BJ (cell line): ENCODE results near the gene ZER1. TPM values are rescaled to one million over a fixed set of nuclear protein-coding genes. Genes with fewer than 3 reads are reported as not detected.

Experiments used
- CTCF ChIA-PET: fragments of 350-600 bp; formaldehyde crosslinking; extraction: SDS; loops from one replicate; lab custom pipeline; 2021; ENCODE audit warnings: antibody characterized with exemption, inconsistent platforms; lab: Yijun Ruan, JAX
- POLR2A ChIA-PET: fragments of 300-600 bp; sonication (Branson Sonifier 250); formaldehyde crosslinking; extraction: SDS; loops from one replicate; lab custom pipeline; 2021; ENCODE audit warnings: antibody characterized with exemption; lab: Charles Lee
- DNase-seq: peaks from one replicate; pipeline ENCODE4 v3.0.0-alpha.2; 2011; ENCODE audit warnings: low read depth
- H3K27me3 ChIP-seq: 2 replicates; pipeline ENCODE4 v1.6.0; 2011; ENCODE audit warnings: low read length; ENCODE audit not compliant: control insufficient read depth, insufficient read depth
- H3K36me3 ChIP-seq: 2 replicates; pipeline ENCODE4 v1.5.1; 2011; ENCODE audit warnings: low read length; ENCODE audit not compliant: control insufficient read depth, insufficient read depth
- H3K4me3 ChIP-seq: 2 replicates; pipeline ENCODE4 v1.5.1; 2011; ENCODE audit warnings: low read depth, mild to moderate bottlenecking, control low read depth, low read length
- polyA plus RNA-seq: library from polyadenylated mRNA; depleted of rRNA; stranded (reverse); fragments of >200 nt; gene quantifications from 2 replicates; pipeline ENCODE4 v1.2.3, GENCODE V29; 2011
- TF ChIP-seq, protein P1 (sequence below): IDR thresholded peaks from 2 replicates; pipeline ENCODE4 v1.5.1; 2011; ENCODE audit warnings: low read depth, mild to moderate bottlenecking, control low read depth, inconsistent platforms, low read length, moderate library complexity; ENCODE audit not compliant: insufficient read depth

ZER1 gene
- polyA plus RNA-seq, 1 experiment, result 64.5 TPM

- TF ChIP-seq, protein P1, sequence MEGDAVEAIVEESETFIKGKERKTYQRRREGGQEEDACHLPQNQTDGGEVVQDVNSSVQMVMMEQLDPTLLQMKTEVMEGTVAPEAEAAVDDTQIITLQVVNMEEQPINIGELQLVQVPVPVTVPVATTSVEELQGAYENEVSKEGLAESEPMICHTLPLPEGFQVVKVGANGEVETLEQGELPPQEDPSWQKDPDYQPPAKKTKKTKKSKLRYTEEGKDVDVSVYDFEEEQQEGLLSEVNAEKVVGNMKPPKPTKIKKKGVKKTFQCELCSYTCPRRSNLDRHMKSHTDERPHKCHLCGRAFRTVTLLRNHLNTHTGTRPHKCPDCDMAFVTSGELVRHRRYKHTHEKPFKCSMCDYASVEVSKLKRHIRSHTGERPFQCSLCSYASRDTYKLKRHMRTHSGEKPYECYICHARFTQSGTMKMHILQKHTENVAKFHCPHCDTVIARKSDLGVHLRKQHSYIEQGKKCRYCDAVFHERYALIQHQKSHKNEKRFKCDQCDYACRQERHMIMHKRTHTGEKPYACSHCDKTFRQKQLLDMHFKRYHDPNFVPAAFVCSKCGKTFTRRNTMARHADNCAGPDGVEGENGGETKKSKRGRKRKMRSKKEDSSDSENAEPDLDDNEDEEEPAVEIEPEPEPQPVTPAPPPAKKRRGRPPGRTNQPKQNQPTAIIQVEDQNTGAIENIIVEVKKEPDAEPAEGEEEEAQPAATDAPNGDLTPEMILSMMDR, result peak; percentile 100
- ChIA-PET CTCF (interaction anchor here (0.5 to 2.1 kb wide), 29 partner anchors 9 to 377 kb away, joined by 3 to 14 read pairs (median 4); partner anchors contain the start of genes PHYHD1, SPOUT1, ZDHHC12 and ZER1), POLR2A (interaction anchor here (0.6 to 1.2 kb wide), 2 partner anchors 12 to 138 kb away, joined by 4 to 6 read pairs; partner anchors contain the start of gene SPOUT1)
- Histone ChIP-seq H3K36me3 (peaks cover 7% of the 10 kb centered on the region; the same call in 1 of the 2 replicates), H3K4me3 (peak within 1 kb of the TSS; percentile 67), H3K27me3 (no peaks in the 10 kb centered on the region)
- peak; percentile 88 for DNase-seq
Observed at GRCh38 chr9:128818099-128818838, 46.5 kb upstream of the ZER1 start, which contains the start of gene ENDOG. Gene ENDOG (plus strand): TSS chr9:128818500. CDS start chr9:128818685, 185 bp downstream.

GRCh38 chr9:128810873-128811272 lies 39.1 kb upstream of the ZER1 start:
- ChIA-PET CTCF (interaction anchor here (0.6 kb wide), 1 partner anchor 617 kb away, joined by 3 read pairs; no protein-coding TSS in a partner anchor), POLR2A (no interaction called here)
- TF ChIP-seq, protein P1, result no peak
- Histone ChIP-seq H3K4me3 (no peak overlapping the region), H3K36me3 (peaks cover 21% of the 10 kb centered on the region), H3K27me3 (no peaks in the 10 kb centered on the region)
- no peak for DNase-seq

GRCh38 chr9:128809831-128810230 lies 38.1 kb upstream of the ZER1 start:
- no peak for DNase-seq
- Histone ChIP-seq H3K4me3 (no peak overlapping the region), H3K36me3 (peaks cover 25% of the 10 kb centered on the region), H3K27me3 (no peaks in the 10 kb centered on the region)
- POLR2A ChIA-PET, result no interaction called here
- CTCF ChIA-PET, result interaction anchor here (2.4 kb wide), 1 partner anchor 8 kb away, joined by 12 read pairs; the partner anchor contains the start of gene ENDOG
- TF ChIP-seq, protein P1, result no peak

DNA sequence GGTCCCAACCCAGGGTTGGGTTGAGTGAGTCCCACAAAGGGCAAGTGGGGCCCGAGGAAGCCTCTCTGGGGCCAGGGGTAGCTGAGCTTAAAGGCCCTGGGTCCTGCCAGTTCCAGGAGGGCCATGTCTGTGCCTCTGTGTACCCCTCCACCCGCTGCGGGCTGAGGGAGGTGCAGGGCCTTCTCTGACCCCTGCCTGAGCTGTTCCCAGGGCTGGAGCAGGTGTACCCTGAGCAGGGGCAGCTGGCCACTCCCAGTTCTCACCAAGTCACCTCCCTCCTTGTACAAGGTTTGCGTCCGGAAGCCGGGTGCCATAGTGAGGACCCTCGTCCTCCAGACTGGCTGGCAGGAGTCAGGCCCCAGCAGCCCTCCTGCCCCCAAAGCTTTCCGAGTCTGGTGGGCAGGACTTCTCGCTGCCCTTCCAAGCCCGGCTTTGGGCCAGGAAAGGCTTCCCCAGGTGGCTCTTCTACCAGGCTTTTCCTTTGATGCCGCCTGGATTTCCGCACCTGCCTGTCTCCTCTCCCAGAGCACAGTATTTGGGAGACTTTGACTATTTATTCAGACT lies 37.4 kb upstream of the ZER1 start:
- Histone ChIP-seq H3K27me3 (no peaks in the 10 kb centered on the region), H3K36me3 (peaks cover 25% of the 10 kb centered on the region), H3K4me3 (no peak overlapping the region)
- no peak for DNase-seq
- POLR2A ChIA-PET, result no interaction called here
- CTCF ChIA-PET, result interaction anchor here (2.4 kb wide), 1 partner anchor 9 kb away, joined by 12 read pairs; the partner anchor contains the start of gene ENDOG
- TF ChIP-seq, protein P1, result no peak

GRCh38 chr9:128808543-128808942 lies 36.8 kb upstream of the ZER1 start:
- Histone ChIP-seq H3K4me3 (no peak overlapping the region), H3K27me3 (no peaks in the 10 kb centered on the region), H3K36me3 (peaks cover 29% of the 10 kb centered on the region)
- DNase-seq, result no peak
- POLR2A ChIA-PET, result no interaction called here
- CTCF ChIA-PET, result interaction anchor here (2.4 kb wide), 1 partner anchor 10 kb away, joined by 12 read pairs; the partner anchor contains the start of gene ENDOG
- TF ChIP-seq, protein P1, result no peak
